HG03280 (cell line): ENCODE results near the gene ONECUT3.

Experiments used
- ATAC-seq: cut with Tn5 transposase; IDR thresholded peaks from one replicate; pipeline ENCODE4 v1.9.1; 2021; ENCODE audit warnings: mild to moderate bottlenecking, moderate library complexity; ENCODE audit not compliant: unreplicated experiment

Gene ONECUT3

DNA sequence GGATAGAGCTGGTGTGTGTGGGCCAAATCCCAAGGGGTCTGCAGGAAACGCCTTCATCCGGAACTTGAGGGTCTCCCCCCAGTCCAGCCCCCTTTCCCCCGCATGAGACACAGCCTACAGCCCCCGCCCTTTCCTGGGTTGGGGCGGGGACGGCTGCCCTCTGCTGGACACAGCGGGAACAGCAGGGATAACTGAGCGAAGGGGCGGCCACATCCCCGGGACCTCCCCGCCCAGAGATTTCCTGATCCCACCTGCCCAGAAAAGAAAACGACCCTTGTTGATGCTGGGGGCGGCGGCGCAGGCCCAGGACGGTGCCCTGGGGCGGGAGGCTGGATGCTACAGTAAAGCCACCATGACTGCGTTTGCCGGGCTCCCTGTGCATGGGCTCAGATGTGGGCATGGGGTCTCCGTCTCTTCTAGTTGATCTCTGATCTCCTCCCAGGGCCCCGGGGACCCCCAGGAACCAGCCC, 14.2 kb downstream of the ONECUT3 start:
- ATAC-seq = no peak

DNA sequence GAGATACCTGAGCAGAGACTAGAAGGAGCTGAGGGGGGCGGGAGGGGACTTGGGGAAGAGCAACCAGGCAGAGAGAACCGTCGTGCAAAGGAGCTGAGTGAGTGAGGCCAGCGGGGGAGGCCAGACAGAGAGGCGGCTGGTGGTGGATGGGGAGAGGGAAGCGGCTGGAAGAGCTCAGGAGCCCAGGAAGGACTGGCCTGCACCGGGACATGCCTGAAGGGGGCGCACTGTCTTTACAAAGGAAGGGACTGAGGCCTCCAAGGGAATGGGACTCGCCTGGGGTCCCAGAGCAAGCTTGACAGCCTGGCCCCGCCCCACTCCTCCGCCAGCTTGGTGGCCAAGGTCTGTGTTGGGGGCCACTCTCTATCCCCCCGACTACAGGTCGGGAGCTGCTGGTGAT, 14.9 kb downstream of the ONECUT3 start:
- ATAC-seq = no peak

DNA sequence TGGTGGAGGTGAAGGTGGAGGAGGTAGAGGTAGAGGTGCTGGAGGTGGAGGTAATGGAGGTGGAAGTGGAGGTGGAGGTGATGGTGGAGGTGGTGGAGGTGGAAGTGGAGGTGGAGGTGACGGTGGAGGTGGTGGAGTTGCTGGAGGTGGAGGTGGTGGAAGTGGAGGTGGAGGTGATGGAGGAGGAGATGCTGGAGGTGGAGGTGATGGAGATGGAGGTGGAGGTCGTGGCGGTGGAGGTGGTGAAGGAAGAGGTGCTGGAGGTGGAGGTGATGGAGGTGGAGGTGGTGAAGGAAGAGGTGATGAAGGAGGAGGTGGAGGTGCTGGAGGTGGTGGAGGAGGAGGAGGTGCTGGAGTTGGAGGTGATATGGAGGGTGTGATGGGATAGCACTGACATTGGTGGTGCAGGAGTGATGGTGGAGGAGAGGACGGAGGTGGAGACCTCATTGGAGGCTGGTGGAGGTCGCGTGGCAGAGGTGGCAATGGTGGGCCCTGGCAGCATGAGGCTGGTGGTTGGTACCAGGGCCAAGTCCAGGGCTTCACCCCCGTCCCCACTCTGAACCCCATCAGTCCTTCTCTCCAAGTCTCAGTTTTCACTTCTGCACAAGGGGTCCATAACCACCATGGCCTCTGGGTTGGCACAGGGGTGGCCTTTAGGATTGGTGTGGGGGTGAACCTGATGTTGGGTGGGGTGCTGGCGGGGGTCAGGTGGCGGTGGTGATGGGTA, 15.8 kb downstream of the ONECUT3 start:
- ATAC-seq = no peak

DNA sequence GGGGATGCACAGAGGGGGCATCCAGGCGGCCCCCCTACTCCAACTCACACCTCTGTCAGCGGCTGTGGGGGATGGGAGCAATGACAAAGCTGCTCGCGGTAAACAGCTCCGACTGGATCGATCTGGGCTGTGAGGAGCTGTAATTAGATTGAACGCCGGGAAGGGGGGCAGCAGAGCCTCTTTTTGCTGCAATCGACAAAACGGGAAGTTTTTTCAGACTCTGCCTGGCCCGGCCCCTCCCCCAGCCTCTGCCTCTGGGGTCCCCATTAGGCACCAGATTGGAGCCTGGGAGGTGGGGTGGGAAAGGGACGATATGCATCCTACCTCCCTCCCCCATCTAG, 16.3 kb downstream of the ONECUT3 start:
- no peak for ATAC-seq

DNA sequence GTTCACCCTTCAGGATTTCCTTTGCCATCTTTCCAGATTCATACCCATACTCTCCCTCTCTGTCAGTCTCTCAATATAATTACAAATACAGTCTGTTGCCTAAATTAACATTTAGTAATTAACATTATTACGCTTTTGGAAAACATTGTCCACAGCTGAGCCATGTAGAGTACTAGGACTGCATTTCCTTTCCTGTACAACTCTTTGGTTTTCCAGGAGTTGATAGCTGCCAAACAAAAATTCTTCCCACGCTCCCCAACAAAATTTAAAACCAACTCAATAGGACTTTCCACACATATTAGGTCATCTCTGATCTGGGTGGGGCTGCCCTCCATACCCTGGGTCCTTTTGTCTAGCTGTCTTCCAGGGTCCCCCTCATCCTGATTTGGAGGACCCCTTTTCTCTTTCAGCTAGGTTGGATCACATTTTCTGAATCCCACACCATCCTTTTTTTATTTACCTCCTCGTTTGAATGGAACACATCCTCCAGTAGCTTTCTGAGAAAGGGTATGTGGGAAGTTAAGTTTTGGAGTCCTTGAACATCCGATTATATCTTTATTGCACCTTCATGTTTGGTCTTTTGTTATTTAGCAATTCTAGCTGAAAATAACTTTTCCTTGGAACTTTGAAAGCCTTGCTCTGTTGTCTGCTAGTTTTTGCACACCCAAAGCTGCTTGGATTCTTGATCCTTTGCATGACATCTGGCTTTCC, 17.7 kb downstream of the ONECUT3 start:
- no peak for ATAC-seq

DNA sequence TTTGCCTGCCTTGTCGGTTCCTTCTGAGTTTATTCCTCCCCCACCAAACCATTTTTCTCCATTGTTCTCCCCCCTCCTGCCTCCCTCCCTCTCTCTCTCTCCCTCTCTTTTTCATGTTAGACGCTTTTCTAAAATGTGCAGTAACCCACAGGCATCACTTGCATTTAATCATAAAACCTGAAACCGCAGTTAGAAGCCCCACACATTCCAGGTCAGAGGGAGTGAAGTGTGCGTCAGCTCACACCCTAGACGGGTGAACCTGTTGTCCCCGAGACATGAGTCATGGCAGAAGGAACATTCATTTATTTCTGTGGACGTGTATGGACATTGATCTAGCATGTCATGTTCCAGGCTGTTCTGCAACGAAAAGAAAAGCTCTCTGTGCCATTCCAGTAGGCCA, 19.9 kb downstream of the ONECUT3 start:
- no peak for ATAC-seq

DNA sequence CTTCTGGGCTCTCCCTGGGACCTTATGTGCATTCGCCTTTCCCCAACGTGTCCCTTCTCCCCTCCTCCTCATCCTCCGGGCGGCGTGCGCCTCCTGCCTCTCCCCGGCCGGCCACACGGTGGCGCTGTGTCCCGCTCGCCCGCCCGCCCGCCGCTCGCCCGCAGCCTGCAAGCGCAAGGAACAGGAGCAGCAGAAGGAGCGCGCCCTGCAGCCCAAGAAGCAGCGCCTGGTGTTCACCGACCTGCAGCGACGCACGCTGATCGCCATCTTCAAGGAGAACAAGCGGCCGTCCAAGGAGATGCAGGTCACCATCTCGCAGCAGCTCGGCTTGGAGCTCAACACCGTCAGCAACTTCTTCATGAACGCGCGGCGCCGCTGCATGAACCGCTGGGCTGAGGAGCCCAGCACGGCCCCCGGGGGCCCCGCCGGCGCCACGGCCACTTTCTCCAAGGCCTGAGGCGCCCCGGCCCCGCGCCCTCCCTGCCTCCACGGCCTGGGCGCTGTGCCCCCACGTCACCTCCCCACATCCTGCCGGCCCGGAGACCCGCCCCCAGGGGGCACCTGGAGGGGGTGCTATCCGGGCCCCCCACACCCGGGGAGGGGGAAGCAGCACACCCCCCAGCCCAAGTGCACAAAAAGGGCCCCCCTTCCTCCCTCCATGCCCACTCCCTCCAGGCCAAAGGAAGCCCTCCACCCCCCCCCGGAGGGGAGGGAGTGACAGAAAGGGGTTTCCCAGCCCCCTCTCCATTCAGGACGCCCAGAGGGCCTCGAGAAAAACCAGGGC, 21.9 kb downstream of the ONECUT3 start:
- no peak for ATAC-seq

DNA sequence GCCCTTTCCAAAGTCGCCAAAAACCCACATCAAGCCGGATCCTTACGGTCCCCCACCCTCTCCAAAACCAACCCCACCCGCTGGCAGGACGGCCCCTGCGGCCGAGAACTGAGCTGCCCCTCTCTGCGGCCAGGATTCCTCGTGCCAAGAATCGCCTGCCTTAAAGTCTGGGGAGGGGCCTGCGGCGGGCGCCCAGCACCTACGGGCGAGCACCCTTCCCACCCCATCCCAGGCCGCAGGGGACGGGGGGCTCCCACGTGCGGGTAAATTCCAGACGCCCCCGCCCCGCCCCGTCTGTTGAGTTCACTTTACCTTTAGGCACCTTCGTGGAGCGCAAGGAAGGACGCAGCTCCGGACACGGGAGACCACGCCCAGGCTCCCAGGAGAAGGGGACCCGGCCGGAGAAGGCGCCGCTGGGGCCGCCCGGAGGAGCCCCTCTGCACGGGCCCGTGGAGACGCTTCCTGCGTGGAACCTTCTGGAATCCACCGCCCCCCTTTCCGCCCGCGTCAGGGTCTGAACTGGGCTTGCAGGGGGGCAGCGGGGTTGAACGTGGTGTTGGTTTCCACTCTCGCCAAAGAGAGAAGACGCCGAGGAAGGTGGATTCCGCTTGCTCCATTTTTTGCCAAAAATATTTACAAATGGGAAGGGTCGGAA, 22.8 kb downstream of the ONECUT3 start:
- ATAC-seq = no peak

DNA sequence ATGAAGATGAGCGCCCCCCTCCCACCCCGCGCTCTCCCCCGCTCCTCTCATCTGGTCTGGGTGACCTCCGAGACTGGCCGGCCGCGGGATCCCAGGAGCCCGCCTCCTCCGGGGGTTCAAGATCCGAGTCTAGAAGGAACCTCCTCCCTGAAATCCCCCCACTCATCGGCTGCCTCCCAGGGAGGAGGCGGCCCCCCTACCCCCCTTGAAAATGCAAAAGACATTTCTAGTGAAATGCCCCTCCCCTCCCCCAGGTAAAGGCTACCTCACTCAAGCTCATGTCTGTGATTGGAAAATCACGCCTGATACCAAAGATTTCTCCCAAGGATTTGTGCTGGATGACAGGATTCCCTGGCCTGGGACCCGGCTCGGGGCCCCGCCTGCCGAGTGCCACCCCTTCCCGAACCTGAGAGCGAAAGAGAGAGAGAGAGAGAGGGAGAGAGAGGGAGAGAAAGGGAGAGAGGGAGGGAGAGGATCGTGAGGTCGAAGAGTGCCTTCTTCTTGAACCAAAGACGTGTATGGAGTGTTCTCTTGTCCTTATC, 23.4 kb downstream of the ONECUT3 start:
- no peak for ATAC-seq

DNA sequence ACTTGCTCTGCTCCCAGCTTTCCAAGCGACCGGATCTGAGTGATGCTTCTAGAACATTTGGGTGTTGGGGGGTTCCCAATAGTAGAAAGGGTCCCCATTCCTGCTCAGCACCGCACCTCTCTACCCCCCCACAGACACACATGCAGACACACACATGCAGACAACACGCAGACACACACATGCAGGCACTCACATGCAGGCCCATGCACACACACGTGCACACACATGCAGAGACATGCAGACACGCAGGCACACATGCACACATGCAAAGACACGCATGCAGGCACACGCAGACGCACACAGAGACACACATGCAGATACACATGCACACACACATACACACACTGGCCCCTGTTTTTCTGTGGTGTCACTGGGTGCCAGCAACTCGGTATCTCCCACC, 23.8 kb downstream of the ONECUT3 start:
- ATAC-seq = no peak

DNA sequence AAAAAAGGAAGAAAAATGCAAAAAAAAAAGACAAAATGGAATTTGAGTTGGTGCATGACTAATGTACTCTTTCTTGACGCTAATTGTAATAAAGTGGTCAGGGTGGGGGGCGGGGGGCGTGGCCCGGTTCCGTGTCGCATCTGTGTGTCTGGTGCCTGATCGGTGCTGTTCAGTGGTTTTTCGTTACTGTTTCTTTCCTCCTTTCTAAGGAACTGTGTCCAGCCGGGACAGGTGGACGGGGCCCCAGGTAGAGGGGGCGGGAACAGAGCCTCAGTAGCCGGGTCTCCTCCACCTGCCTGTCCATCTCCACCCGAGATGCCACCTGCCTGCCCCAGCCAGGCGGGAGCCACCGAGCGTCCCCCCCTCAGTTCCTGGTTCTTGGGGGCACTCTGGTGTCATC, 26.3 kb downstream of the ONECUT3 start:
- no peak for ATAC-seq

DNA sequence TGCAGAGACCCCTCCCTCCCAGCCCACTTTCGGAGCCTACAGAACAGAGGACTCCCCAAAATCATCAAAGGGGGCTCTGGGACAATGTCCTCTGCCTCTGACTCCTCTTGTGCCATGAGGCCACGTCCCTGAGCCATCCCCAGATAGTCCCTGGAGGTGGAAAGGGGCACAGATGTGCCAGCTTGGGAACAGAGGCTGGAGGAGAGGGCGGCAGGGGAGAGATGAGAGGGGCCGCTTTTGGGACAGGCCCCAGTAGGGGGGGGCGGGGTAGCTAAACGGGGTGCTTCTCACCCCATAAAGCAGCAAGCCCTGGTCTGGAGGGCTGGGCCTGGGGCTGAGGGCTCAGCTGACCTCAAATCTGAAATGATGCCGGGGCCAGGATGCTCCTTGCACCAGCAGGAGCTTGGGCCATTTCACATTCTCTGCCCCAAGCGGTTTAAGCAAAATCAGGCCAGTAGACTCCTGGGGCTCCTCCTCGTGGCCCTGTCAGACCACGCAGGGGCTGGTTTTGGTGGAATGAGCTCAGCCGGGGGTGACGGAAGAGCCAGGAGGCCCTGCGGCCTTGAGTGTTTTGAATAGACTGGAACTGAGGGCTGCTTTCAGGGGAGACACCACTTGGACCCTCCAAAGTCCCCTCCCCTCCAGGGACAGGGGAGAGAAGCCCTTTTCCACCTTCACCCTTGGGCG, 27.1 kb downstream of the ONECUT3 start:
- no peak for ATAC-seq

DNA sequence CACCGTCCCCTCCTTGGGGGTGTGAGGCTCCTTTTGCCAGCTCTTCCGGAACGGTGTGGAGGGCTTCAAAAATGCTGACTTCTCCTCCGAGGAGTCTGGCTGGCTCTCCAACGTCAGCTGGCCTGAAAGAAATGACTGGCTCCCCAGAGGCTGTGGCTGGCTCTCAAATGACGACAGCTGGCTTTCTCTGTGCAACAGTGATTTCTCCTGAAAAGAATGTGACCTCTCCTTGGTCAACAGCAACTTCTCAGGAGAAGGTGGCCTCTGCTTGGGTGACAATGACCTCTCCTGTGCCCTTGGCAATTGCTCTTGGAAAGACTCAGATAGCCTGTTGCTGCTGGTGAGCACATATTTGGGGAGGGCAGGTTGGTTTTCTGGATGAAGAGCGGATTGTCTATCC, 29.2 kb downstream of the ONECUT3 start:
- no peak for ATAC-seq

DNA sequence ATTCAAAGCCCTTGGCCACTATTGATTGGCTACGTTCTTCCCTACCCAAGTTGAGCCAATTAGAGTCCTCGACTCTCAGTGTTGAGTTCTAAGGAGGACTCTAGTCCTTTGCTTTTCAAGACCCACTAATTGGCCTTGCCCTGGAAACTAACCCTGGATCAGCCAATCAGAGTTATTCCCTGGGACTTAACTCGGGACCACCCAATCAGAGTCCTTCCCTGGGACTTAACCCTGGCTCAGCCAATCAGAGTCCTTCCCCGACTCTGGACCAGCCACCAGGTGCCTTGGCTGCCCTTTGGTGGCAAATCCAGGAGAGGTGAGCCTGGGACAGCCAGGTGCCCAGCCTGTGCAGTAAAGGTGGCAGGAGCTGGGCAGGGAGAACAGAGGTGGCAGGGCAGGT, 30.0 kb downstream of the ONECUT3 start:
- ATAC-seq = no peak

DNA sequence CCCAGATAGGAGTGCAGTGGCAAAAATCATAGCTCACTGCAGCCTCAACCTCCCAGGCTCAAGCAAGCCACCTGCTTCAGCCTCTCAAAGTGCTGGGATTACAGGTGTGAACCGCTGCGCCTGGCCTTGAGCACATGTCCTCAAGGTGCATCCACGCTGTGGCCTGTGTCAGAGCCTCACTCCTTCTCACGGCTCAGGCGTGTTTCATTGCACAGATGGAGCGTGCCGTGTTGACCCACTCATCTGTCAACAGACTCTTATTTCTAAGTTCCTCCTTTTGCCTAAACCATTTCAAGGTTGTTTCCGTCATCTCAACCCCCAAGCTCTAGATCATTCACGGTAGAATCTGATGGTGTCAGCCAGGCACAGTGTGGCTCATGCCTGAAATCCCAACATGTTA, 30.6 kb downstream of the ONECUT3 start:
- ATAC-seq = no peak

DNA sequence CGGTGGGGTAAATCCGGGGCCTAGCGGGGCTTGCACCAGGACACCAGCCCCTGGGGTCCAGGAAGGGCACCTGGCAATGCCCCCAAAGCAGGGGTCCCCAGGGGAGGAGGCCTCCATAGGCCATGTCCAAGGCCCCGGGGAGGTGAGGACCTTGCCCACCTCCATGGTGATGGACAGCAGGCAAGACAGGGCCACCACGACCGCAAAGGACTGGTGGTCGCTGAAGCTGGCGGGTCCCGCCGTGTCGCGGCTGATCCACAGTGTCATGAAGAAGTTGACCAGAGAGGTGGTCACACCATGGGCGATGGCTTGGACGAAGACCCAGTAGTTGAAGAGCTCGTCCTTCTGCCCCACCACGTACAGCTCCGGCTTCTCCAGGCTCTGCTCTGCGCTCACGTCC, 32.0 kb downstream of the ONECUT3 start:
- no peak for ATAC-seq

DNA sequence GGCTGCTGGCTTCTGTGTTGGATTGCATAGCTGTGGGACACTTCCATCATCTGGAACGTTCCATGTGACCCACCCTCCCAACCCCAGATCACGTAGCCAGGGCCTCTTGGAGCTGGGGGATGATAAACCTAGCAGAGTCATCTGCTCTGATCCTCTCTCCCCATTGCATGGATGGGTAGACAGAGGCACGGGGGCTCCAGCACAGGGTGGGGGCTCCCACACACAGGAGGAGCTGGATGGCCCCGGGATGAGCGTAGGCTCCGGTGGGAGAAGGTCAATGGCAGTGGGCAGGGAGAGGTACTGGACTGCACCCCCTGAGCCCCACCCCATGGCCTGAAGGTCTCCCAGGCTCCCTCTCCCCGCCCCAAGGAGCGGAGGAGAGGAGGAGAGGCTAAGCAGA, 33.4 kb downstream of the ONECUT3 start:
- ATAC-seq = no peak

DNA sequence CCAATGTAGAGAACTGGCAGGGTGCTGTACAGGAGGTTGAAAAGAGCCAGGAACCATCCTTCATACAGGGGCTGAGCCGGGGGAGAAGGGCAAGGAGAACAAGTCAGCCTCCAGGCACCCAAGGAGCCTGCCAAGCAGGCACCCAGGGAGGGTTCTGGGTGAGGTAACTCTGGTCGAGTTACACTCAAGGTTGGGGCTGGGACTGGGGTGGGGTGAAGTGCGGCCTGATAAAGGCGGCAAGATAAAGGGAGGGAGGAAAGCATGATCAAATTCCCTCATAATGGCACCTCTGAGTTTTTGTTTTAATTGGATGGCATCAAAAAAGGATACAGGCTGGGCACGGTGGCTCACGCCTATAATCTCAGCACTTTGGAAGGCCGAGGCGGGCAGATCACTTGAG, 33.8 kb downstream of the ONECUT3 start:
- ATAC-seq = no peak

DNA sequence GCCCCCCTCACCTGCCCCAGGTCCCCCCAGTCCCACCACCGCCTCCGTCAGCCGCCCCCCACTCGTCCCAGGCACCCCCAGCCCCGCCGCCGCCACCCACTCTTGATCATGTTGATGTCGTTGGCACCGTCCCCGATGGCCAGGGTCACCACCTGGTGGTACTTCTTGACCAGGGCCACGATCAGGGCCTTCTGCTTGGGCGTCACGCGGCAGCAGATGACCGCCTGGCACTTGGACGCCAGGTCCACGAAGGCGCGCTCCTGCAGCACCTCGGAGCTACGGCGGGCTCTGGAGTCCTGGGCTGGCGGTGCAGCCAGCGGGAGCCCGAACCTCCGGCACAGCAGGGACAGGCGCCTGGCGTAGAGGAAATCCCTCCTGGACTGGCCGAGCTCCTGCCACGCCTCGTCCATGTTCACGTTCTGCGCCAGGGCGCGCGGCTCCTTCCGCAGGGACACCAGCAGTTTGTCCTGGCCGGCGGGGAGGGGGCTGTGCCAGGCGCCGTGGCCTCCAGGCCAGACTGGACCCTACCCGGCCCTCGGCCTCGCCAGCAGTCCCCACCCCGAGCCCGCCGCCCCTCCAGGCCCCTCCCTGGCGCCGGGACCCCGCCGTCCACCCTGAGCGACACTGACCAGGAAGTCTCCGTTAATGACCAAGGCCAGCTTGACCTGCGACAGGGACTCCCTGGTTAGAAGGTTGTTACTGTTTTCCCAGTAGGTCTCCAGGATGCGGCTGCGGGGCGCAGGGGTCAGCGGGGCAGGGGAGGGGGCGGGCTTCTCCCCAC, 36.1 kb downstream of the ONECUT3 start:
- ATAC-seq = no peak
